GM21717 (cell line): Measurements from ENCODE around the gene TRABD2B.
A peak's percentile ranks its signal among the peaks of the same experiment; 100 is the strongest.

Experiments used
- ATAC-seq: cut with Tn5 transposase; IDR thresholded peaks from one replicate; pipeline ENCODE4 v1.9.1; 2021; ENCODE audit warnings: mild to moderate bottlenecking, moderate library complexity; ENCODE audit not compliant: unreplicated experiment

TRABD2B gene

DNA sequence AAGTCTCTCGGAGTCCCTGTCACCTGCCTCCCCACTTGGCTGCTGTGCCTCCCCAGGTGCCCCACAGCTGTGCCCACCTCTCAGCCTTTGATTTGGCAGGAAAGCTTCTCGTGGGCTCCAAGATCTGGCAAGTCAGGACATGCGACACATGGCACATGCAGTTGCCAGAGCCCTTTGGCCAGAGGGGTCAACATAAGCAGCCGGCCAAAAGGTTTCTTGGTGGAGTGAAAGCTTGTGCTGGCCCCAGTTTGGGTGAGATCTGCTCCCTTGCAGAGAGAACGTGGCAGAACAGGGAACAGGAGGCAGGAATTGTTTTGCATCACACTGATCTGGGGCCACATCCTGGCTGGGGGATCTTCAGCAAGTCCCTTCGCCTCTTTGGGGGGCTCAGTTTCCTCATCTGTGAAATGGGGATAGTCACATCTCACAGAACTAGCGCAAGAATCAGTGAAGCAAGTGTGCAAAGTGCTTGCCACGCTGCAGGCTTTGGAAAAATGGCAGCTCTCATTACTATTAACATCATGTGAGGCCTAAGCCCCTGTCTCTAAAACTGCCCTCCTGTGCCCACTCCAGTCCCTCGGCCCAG, 232.6 kb downstream of the TRABD2B start:
- ATAC-seq = no peak

GRCh38 chr1:47763591-47764171, 233.5 kb downstream of the TRABD2B start:
- ATAC-seq = no peak

DNA sequence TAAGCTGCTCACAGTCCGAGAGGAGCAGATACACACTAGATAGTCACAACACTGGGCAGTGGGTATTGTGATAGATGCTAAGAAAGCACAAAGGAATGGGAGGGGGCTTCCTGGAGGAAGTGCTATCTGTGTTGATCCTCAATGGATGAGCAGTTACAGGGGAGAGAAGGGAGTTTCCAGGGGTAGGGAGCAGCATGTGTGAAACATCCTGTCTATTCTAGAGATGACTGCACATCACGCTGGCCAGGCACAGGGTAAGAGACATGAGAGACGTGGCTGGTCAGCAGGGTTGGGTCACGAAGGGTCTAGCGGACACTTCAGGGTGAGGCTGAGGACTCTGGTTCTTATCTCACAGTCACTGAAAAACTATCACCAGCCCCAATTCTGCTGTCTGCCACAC, 235.2 kb downstream of the TRABD2B start:
- no peak for ATAC-seq

DNA sequence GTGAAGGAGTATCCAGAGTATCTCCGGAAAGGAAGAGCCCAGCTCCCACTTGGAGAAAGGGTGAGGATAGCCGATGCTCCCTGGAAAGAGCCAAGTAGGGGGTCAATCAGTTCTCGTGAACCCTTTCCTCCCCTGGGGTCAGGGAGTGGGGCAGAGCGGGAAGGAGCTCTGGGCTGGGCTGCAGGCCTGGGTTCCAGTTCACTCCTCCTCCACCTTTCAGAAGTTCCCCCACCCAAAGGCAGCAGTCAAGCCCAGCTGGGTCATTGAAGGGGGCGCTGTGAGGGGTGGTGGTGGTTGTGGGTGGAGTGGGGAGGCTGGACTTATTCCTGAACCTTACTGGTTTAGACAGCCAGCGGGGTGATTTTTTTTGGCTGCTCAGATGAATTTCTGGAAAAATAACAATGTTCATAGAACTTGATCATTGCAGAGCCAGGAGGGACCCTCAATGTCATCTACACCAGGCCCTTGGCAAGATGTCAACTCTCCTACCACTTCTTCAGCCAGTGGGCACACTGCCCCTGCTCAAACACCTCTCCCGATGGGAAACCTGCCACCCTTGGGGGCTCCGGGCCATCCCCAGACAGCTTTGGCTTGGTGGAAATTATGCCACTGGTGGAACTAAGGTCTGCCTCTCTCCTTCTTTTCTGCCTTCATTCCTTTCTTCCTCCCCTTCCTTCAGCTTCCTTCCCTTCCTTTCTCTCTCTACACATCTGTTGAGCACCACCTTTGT, 235.8 kb downstream of the TRABD2B start:
- ATAC-seq = no peak

GRCh38 chr1:47759936-47760629, 237.1 kb downstream of the TRABD2B start:
- ATAC-seq = no peak

DNA sequence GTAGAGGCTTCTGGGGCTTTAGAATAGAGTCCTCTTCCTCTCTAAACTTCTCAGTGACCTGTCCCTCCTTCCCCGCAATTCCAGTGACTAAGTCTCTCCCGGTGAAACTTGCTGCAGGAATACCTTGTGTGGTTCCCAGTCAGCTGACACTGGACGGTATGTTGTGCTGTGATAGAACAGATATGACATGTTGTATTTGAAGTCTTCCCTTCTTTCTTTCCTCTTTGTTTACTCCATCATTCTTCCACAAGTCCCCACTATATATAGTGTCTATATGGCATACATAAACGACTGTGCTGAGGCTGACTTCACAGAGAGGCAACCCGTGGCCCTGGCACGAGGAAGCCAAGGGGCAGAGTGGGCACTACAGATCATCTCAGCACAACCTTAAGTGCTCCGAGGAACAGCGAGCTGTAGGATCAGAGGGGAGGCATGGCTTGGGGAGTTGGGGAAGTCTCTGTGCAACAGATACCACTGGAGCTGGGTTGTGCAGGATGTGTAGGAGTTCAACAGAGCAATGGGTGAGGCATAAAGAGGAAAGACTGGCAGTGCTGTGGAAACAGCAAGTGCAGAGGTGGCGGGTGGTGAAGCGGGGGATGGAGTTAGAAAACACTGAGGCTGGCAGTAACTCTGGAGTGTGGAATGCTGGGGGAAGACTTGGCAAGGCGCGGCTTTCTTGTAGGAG, 237.8 kb downstream of the TRABD2B start:
- no peak for ATAC-seq

- no peak for ATAC-seq
Measured at GRCh38 chr1:47758341-47759250, 238.6 kb downstream of the TRABD2B start.

GRCh38 chr1:47757226-47757975, 239.8 kb downstream of the TRABD2B start:
- no peak for ATAC-seq

DNA sequence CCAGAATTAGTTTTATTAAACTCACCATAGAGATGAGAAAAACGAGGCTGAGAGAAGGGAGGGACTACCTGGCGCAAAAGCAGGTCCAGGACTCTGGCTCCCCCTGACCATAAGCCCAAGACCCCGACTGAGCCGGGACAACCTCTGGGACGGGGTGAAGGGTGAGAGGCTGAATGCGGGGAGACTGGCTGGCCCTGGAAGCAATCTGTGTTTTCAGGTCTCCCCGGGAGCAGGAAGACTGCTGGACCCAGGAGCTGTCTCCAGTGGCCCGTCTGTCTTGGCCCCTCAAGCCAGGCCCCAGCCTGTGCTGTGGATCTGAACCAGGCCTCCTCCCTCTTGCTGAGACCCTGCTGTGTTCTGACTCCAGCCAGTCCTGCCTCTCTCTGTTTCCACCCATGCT, 240.8 kb downstream of the TRABD2B start:
- no peak for ATAC-seq

GRCh38 chr1:47756006-47756405, 241.2 kb downstream of the TRABD2B start:
- no peak for ATAC-seq

DNA sequence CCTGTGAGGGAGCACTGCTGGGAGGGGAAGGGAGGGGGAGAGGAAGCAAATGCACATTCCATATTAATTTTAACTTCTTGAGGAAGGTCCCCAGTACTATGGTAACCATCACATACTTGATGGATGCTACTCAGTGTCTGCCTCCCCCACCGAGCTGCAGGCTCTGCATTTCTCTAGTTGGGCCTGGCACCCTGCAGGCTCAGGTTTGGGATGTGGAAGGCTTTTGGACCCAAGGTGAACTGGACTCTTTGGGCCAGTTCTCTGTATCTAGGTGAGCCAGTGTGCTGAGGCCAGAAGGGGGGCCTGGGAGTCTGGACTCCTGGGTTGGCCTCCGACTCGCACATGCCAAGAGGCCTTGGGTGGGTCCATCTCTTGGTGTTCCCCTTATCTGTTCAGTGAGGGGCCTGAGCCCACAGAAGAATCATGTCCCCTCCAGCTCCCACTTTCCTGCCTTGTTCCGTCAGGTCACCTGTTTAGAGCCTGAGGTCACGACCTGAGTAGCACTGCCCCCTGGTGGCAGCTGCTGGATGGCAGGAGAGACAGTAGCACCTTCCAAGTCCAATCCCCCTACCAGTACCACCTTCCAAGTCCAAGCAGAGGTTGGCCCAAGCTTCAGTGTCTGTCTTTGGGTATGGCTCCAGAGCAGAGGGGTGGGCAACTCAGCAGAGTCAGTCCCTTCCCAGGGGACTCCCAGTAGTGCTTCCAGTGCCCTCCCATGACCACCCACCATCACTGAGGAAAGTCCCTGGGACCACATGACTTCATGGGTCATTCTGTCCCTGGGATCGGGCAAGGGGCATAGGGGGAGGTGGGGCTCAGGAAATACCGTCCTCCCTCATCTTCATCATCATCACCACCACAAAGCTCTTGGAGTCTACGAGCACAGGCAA, 241.8 kb downstream of the TRABD2B start:
- peak; percentile 53 for ATAC-seq

DNA sequence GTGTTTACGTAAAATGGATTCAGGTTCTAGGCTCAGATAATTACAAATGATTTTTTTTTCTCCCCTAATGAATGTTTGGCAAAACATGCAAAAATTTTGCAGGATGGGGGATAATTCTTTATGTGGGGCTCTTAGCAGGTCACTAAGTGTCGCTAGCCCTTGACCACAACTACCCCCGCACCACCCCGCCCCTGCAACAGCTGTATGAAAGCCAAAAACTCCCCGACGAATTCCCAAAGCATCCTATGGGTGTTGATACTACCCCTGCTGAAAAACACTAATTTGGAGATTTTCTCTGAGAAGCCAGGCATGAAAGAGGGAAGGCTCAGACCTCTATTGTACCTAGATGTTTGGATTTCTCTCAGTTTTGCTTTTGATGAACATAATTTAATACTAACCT, 243.0 kb downstream of the TRABD2B start:
- ATAC-seq = no peak

- peak; percentile 55 for ATAC-seq
Measured at GRCh38 chr1:47753808-47754207, 243.4 kb downstream of the TRABD2B start.

GRCh38 chr1:47752559-47752958, 244.6 kb downstream of the TRABD2B start:
- ATAC-seq = no peak

DNA sequence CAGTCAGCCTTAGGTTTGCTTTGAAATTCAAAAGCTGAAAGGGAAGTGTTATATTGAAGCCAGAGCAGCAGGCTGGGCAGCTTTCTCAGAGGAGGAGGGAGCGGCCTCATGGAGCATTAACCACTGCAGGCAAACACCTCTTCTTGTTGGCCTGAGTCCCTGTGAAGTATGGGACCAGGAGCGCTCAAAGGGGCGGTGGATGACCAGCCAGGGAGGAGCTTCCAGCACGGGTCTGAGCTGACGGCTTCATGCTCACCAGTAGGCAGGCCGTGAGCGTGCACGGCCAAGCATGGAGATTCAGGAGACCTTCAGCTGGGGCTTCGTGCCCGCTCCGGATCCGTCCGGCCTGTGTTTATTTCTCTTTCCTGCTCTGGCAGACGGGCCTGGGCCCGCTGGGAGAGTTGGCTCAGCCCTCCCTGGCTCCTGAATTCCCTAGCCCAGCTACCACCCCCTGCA, 245.2 kb downstream of the TRABD2B start:
- no peak for ATAC-seq

GRCh38 chr1:47751193-47751592, 246.0 kb downstream of the TRABD2B start:
- no peak for ATAC-seq

DNA sequence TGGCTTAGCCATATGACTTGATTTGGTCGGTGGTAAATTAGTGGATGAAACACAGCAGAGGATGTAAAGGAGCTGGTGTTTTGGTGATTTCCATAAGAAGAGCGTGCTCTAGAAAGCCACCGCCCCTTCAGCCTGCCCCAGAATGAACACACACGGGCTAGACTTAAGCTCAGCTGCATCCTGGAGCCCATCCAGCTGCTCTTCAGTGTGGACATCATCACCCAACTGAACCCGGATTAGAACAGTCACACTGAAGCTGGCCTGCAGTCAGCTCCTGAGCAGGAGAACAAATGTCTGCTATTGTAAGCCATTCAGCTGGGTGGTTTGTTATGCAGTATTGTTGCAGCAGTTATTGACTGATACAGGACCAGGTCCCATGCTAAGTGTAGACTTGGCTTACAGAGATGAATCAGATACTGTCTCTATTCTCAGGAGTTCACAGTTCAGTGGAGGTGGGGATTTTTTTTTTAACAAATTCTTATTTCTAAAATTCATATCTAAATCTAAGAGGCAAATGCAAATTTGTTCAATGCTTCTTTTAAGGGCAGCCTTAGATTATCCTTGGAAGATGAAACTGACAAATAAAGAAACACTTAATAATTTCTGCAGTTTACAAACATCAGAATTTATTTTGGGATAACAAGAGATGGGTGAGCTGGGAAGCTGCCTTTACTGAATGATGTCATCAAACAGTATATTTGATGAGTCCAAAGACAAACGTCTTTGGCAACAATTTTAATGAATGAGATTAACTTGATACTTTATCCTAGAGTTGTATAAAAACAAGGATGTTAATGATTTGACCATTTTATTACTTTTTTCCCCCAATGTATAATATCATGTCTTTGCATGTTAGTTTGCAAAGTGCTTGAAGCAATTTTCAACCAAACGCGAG, 251.2 kb downstream of the TRABD2B start:
- no peak for ATAC-seq
